Endothelial cell (in vitro differentiated cells): ENCODE data around the gene NUFIP1. TPM values are rescaled to one million over a fixed set of nuclear protein-coding genes. Genes with fewer than 3 reads are reported as not detected.

Source experiments
- DNase-seq: peaks from one replicate; pipeline ENCODE4 v3.0.0; 2021; ENCODE audit warnings: low spot score
- H3K27ac Mint-ChIP-seq: one replicate; pipeline ENCODE4 v1.8.0; 2021; ENCODE audit warnings: mixed read lengths, inconsistent platforms; ENCODE audit not compliant: unreplicated experiment
- H3K27me3 Mint-ChIP-seq: one replicate; pipeline ENCODE4 v1.8.0; 2021; ENCODE audit warnings: mild to moderate bottlenecking, moderate library complexity, mixed read lengths, inconsistent platforms; ENCODE audit not compliant: unreplicated experiment
- H3K36me3 Mint-ChIP-seq: one replicate; pipeline ENCODE4 v1.8.0; 2021; ENCODE audit warnings: mild to moderate bottlenecking, low read depth, mixed read lengths, inconsistent platforms; ENCODE audit not compliant: unreplicated experiment
- H3K4me1 Mint-ChIP-seq: one replicate; pipeline ENCODE4 v1.8.0; 2021; ENCODE audit warnings: mild to moderate bottlenecking, mixed read lengths, inconsistent platforms; ENCODE audit not compliant: unreplicated experiment
- H3K4me3 Mint-ChIP-seq: one replicate; pipeline ENCODE4 v1.8.0; 2021; ENCODE audit warnings: mild to moderate bottlenecking, mixed read lengths, inconsistent platforms; ENCODE audit not compliant: unreplicated experiment
- H3K9me3 Mint-ChIP-seq: one replicate; pipeline ENCODE4 v1.8.0; 2021; ENCODE audit warnings: mixed read lengths, inconsistent platforms; ENCODE audit not compliant: unreplicated experiment
- CTCF ChIP-seq: fragments of 200-600 bp; sonication (generic); IDR thresholded peaks from one replicate; pipeline ENCODE4 v1.5.0; 2021; ENCODE audit warnings: antibody characterized with exemption; ENCODE audit not compliant: unreplicated experiment
- total RNA-seq: library from RNA; stranded (reverse); fragmentation: NEBNext Ultra II Directional; extraction: Animal tissue kit (Norgen Biotek cat#: 25700); gene quantifications from one replicate; pipeline ENCODE4 v1.2.1, GENCODE V29; 2021; ENCODE audit not compliant: unreplicated experiment

Gene NUFIP1
- total RNA-seq, 1 donor from 2014 or later = 7.0 TPM

- Mint-ChIP-seq H3K27ac (no peak overlapping the region), H3K36me3 (no peaks in the 10 kb centered on the region), H3K9me3 (no peaks in the 10 kb centered on the region), H3K4me1 (peaks cover 37% of the 10 kb centered on the region), H3K27me3 (no peaks in the 10 kb centered on the region), H3K4me3 (no peak overlapping the region)
- DNase-seq = no peak
- TF ChIP-seq CTCF = no peak
These were observed 53.0 kb downstream of the NUFIP1 start for GRCh38 chr13:44936246-44936645.

- no peak for TF ChIP-seq CTCF
- H3K27me3 Mint-ChIP-seq = no peaks in the 10 kb centered on the region
- H3K27ac Mint-ChIP-seq = peak overlapping the region; percentile 73
- DNase-seq = no peak
- no peaks in the 10 kb centered on the region for H3K9me3 Mint-ChIP-seq
- H3K4me3 Mint-ChIP-seq = no peak overlapping the region
- peaks cover 52% of the 10 kb centered on the region for H3K4me1 Mint-ChIP-seq
- no peaks in the 10 kb centered on the region for H3K36me3 Mint-ChIP-seq
These were observed 54.5 kb downstream of the NUFIP1 start for GRCh38 chr13:44934724-44935123.

GRCh38 chr13:44932850-44933251 lies 56.4 kb downstream of the NUFIP1 start:
- H3K4me1 Mint-ChIP-seq = peaks cover 55% of the 10 kb centered on the region
- no peak for TF ChIP-seq CTCF
- H3K36me3 Mint-ChIP-seq = no peaks in the 10 kb centered on the region
- H3K27ac Mint-ChIP-seq = peak overlapping the region; percentile 93
- no peaks in the 10 kb centered on the region for H3K27me3 Mint-ChIP-seq
- peak overlapping the region; percentile 1 for H3K4me3 Mint-ChIP-seq
- H3K9me3 Mint-ChIP-seq = no peaks in the 10 kb centered on the region
- DNase-seq = peak; percentile 18

- Mint-ChIP-seq H3K27ac (peak overlapping the region; percentile 93), H3K9me3 (no peaks in the 10 kb centered on the region), H3K4me3 (peak overlapping the region; percentile 1), H3K27me3 (no peaks in the 10 kb centered on the region), H3K4me1 (peaks cover 56% of the 10 kb centered on the region), H3K36me3 (peaks cover 1% of the 10 kb centered on the region)
- TF ChIP-seq CTCF = no peak
- DNase-seq = no peak
These were observed 57.0 kb downstream of the NUFIP1 start for GRCh38 chr13:44932171-44932849.

DNA sequence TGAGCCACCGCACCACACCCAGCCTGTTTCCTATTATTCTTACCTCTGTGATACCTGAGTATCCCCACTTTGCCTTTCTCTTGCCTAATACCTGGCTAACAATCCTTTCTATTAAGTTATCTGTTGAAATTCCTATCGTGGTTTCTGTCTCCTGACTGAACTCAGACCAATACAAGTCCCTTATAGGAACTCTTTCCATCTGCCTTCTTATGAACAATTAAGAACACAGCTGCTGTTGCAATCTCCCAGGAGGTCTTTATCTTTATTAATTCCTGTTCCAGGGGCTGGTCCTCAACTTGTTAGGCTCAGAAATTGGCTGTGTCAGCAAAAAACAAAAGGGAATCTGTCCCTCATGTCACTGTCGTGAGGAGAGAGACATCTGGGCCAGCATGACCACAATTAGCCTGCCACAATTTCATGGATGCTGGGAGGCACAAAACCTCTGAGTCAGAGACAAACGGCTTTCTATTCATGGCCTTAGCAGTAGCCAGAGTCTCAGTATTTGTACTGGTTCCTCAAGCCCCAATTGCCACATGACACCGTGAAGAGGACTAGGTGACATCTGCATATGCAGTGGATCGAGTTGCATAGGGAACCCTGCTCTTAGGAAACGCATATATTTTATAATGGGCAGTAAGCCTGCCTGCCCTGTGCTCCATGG lies 58.2 kb downstream of the NUFIP1 start:
- Mint-ChIP-seq H3K27me3 (no peaks in the 10 kb centered on the region), H3K27ac (peak overlapping the region; percentile 65), H3K9me3 (no peaks in the 10 kb centered on the region), H3K4me1 (peaks cover 61% of the 10 kb centered on the region), H3K4me3 (no peak overlapping the region), H3K36me3 (peaks cover 7% of the 10 kb centered on the region)
- DNase-seq = no peak
- no peak for TF ChIP-seq CTCF
